A549 (cell line): ENCODE data around the gene LSS. TPM values are rescaled to one million over a fixed set of nuclear protein-coding genes. Genes with fewer than 3 reads are reported as not detected.

Experiments
- ATAC-seq, 2 experiments: fragments of 200-7000 bp in 1 of 2; fragments of >200 bp in 1 of 2; cut with Nextera tagmentation in 1 of 2; cut with Tn5 transposase in 1 of 2; 3 replicates each; pipeline versions ENCODE4 v1.8.0 to v1.9.1; 2018 to 2020; ENCODE audit warnings: mild to moderate bottlenecking in 1 of 2, moderate library complexity in 1 of 2
- CTCF ChIA-PET: fragments of 300-600 bp; sonication (Branson Sonifier 250); formaldehyde crosslinking; extraction: SDS; loops from one replicate; lab custom pipeline; 2021; ENCODE audit warnings: antibody characterized with exemption, inconsistent platforms; lab: Yijun Ruan, JAX
- POLR2A ChIA-PET: fragments of 350-600 bp; formaldehyde crosslinking; extraction: SDS; loops from one replicate; lab custom pipeline; 2021; ENCODE audit warnings: antibody characterized with exemption, inconsistent platforms; lab: Yijun Ruan, JAX
- DNase-seq, 2 experiments: peaks; one replicate each; pipeline versions ENCODE4 v3.0.0 to v3.0.0-alpha.2; 2011 to 2016; ENCODE audit warnings: low read depth in 1 of 2, low spot score in 1 of 2
- FAIRE-seq: peaks from 2 replicates; lab custom pipeline; 2011; peaks lifted over from hg19 to GRCh38; lab: Jason Lieb, UNC
- H3K27ac ChIP-seq, 2 experiments: fragments of >200 bp; sonication (Bioruptor Twin); formaldehyde crosslinking; 3 replicates each; pipeline ENCODE4 v1.5.1; 2016 to 2017
- H3K4me1 ChIP-seq: fragments of >200 bp; sonication (Bioruptor Twin); formaldehyde crosslinking; 3 replicates; pipeline ENCODE4 v1.6.1; 2016
- H3K4me2 ChIP-seq: fragments of >200 bp; sonication (Bioruptor Twin); formaldehyde crosslinking; 3 replicates; pipeline ENCODE4 v1.6.1; 2016
- H3K4me3 ChIP-seq: fragments of >200 bp; sonication (Bioruptor Twin); formaldehyde crosslinking; 3 replicates; pipeline ENCODE4 v1.5.1; 2016
- H3K9me3 ChIP-seq: fragments of >200 bp; sonication (Bioruptor Twin); formaldehyde crosslinking; 3 replicates; pipeline ENCODE4 v1.6.1; 2016
- BCL3 ChIP-seq: fragments of >200 bp; sonication (Bioruptor Twin); formaldehyde crosslinking; IDR thresholded peaks from 3 replicates; pipeline ENCODE4 v1.6.1; 2016
- CBX2 ChIP-seq: fragments of 200-600 bp; sonication (generic); IDR thresholded peaks from 2 replicates; pipeline ENCODE4 v1.6.1; 2016; ENCODE audit warnings: low read depth, mild to moderate bottlenecking, borderline replicate concordance
- CBX8 ChIP-seq: fragments of 200-600 bp; sonication (generic); IDR thresholded peaks from 2 replicates; pipeline ENCODE4 v1.6.1; 2016
- CTCF ChIP-seq: fragments of >200 bp; sonication (Bioruptor Twin); formaldehyde crosslinking; IDR thresholded peaks from 3 replicates; pipeline ENCODE4 v1.5.1; 2016
- E2F6 ChIP-seq: IDR thresholded peaks from 2 replicates; pipeline ENCODE4 v1.6.1; 2012; ENCODE audit warnings: low read depth, borderline replicate concordance
- EHF ChIP-seq: fragments of 250-450 bp; sonication (Bioruptor Pico); IDR thresholded peaks from 2 replicates; pipeline ENCODE4 v1.5.0; 2020; ENCODE audit warnings: mild to moderate bottlenecking
- EHMT2 ChIP-seq: fragments of 200-600 bp; sonication (generic); IDR thresholded peaks from 2 replicates; pipeline ENCODE4 v1.6.1; 2016; ENCODE audit warnings: antibody characterized with exemption, low read depth, mild to moderate bottlenecking, moderate library complexity
- EP300 ChIP-seq, 2 experiments: fragments of >200 bp; sonication (Bioruptor Twin); formaldehyde crosslinking; IDR thresholded peaks; 2 replicates in 1 of 2; 3 replicates in 1 of 2; pipeline ENCODE4 v1.6.1; 2016 to 2017
- HDAC2 ChIP-seq: fragments of 200-600 bp; sonication (generic); IDR thresholded peaks from 2 replicates; pipeline ENCODE4 v1.6.1; 2016
- HEYL ChIP-seq: fragments of 250-450 bp; sonication (Bioruptor Pico); IDR thresholded peaks from 2 replicates; pipeline ENCODE4 v1.8.0; 2021; ENCODE audit warnings: mild to moderate bottlenecking, moderate library complexity
- HOXB13 ChIP-seq: fragments of 250-450 bp; sonication (Bioruptor Pico); IDR thresholded peaks from 2 replicates; pipeline ENCODE4 v1.5.0; 2020; ENCODE audit warnings: low read depth, mild to moderate bottlenecking, moderate library complexity
- KDM1A ChIP-seq: fragments of 200-600 bp; sonication (generic); IDR thresholded peaks from 2 replicates; pipeline ENCODE4 v1.6.1; 2016; ENCODE audit warnings: low read depth, mild to moderate bottlenecking
- MAFK ChIP-seq: fragments of 450-650 bp; IDR thresholded peaks from 2 replicates; pipeline ENCODE4 v1.6.1; 2014; ENCODE audit not compliant: partially characterized antibody
- MAZ ChIP-seq: fragments of 150-350 bp; IDR thresholded peaks from 2 replicates; pipeline ENCODE4 v1.6.1; 2014; ENCODE audit warnings: antibody characterized with exemption, low read depth, low read length, borderline replicate concordance
- NPAS2 ChIP-seq: fragments of 250-450 bp; sonication (Bioruptor Pico); IDR thresholded peaks from 2 replicates; pipeline ENCODE4 v1.8.0; 2022; ENCODE audit warnings: mild to moderate bottlenecking, moderate library complexity, borderline replicate concordance
- PBX3 ChIP-seq: IDR thresholded peaks from 2 replicates; pipeline ENCODE4 v1.6.1; 2012
- RAD21 ChIP-seq, 2 experiments: fragments of >200 bp in 1 of 2; sonication (Bioruptor Twin) in 1 of 2; formaldehyde crosslinking in 1 of 2; IDR thresholded peaks in 1 of 2; conservative IDR thresholded peaks in 1 of 2; 2 replicates in 1 of 2; 3 replicates in 1 of 2; pipeline ENCODE4 v1.6.1; 2012 to 2018; ENCODE audit warnings: inconsistent platforms in 1 of 2
- RCOR1 ChIP-seq: fragments of 150-350 bp; IDR thresholded peaks from 2 replicates; pipeline ENCODE4 v1.6.1; 2014; ENCODE audit warnings: antibody characterized with exemption, low read length, low read depth
- REST ChIP-seq: fragments of 200-600 bp; sonication (generic); IDR thresholded peaks from 2 replicates; pipeline ENCODE4 v1.6.1; 2016; ENCODE audit warnings: antibody characterized with exemption, mild to moderate bottlenecking, moderate library complexity
- RFX5 ChIP-seq: fragments of 450-650 bp; IDR thresholded peaks from 2 replicates; pipeline ENCODE4 v1.7.1; 2014; ENCODE audit warnings: antibody characterized with exemption, mild to moderate bottlenecking, moderate library complexity
- RNF2 ChIP-seq: fragments of 200-600 bp; sonication (generic); IDR thresholded peaks from 2 replicates; pipeline ENCODE4 v1.6.1; 2016; ENCODE audit warnings: low read depth, mild to moderate bottlenecking, antibody characterized with exemption, moderate library complexity, borderline replicate concordance
- SMC3 ChIP-seq: fragments of >200 bp; sonication (Bioruptor Twin); formaldehyde crosslinking; IDR thresholded peaks from 3 replicates; pipeline ENCODE4 v1.6.1; 2018; ENCODE audit warnings: inconsistent platforms
- TP53 ChIP-seq: fragments of 250-450 bp; sonication (Bioruptor Pico); IDR thresholded peaks from 2 replicates; pipeline ENCODE4 v1.5.0; 2021; ENCODE audit warnings: mild to moderate bottlenecking, moderate library complexity
- ZFP36 ChIP-seq: fragments of 450-650 bp; IDR thresholded peaks from 2 replicates; pipeline ENCODE4 v1.6.1; 2014; ENCODE audit warnings: borderline replicate concordance; ENCODE audit not compliant: partially characterized antibody
- ZNF302 ChIP-seq: fragments of 250-450 bp; sonication (Bioruptor Pico); IDR thresholded peaks from 2 replicates; pipeline ENCODE4 v1.9.0; 2021; ENCODE audit warnings: inconsistent platforms, mild to moderate bottlenecking, moderate library complexity
- WGBS: methylation state at CpG from one replicate; pipeline ENCODE4 v1.1.6; 2017; ENCODE audit errors: missing lambda C conversion rate; 5-methylcytosine and 5-hydroxymethylcytosine counted together
- polyA plus RNA-seq, 4 experiments: library from polyadenylated mRNA; depleted of rRNA in 3 of 4; stranded (reverse); fragments of >200 nt; fragmentation: RNase III in 1 of 4; extraction: RNeasy Plus Mini Kit Qiagen cat#74134 plus additional on column Dnase treatment in 1 of 4; gene quantifications; 2 replicates in 3 of 4; 3 replicates in 1 of 4; pipeline ENCODE4 v1.2.3, GENCODE V29; 2011 to 2017
- TF ChIP-seq, protein P1 (sequence below): fragments of 450-650 bp; IDR thresholded peaks from 2 replicates; pipeline ENCODE4 v1.6.1; 2014; ENCODE audit warnings: antibody characterized with exemption

LSS gene
- polyA plus RNA-seq, 2 of the 4 experiments (the other 2 are of a cell fraction) = 9.5 to 22.0 TPM

DNA sequence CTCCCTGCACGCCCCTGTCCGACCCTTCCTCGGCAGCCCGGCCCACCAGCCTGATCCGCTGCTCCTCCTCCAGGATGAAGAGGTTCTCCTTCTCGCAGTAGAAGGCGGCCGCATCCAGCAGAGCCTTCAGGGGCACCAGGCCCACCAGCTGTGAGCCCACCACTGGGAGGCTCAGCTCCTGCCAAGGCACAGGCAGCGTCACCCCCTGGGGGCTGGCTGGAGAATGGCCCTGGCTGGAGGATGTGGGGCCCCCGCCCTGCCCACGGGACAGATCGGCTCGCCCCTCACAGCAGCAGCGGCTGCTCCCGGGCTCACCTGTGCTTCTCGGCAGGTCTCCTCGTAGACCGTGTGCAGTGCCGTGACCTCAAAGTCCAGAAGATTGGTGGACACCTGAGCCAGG, 78.5 kb downstream of the LSS start:
- 80% methylated on average over 2 of the region's 19 CpGs for WGBS
- Histone ChIP-seq H3K9me3 (no peaks in the 10 kb centered on the region), H3K4me2 (no peak overlapping the region), H3K4me1 (no peaks in the 10 kb centered on the region), H3K4me3 (no peak overlapping the region), H3K27ac (no peak overlapping the region)
- ChIA-PET POLR2A (no interaction called here), CTCF (interaction anchor here (1.4 to 1.8 kb wide), 3 partner anchors 9 to 180 kb away, joined by 4 to 7 read pairs (median 6); no protein-coding TSS in a partner anchor)
- TF ChIP-seq NPAS2 (CRISPR knock-in tag) (no peak), EHMT2 (no peak), CBX8 (no peak), PBX3 (no peak), EHF (CRISPR knock-in tag) (no peak), KDM1A (no peak), RAD21 (conservative IDR thresholded peaks at IDR 0.05 in 1 of 2, IDR thresholded peaks at IDR 0.05 in 1 of 2) (no peak), ZFP36 (no peak), CBX2 (no peak), RFX5 (no peak), RNF2 (no peak), MAZ (no peak), ZNF302 (no peak), RCOR1 (no peak)
- ATAC-seq = no peak
- no peak for FAIRE-seq
- no peak for DNase-seq

DNA sequence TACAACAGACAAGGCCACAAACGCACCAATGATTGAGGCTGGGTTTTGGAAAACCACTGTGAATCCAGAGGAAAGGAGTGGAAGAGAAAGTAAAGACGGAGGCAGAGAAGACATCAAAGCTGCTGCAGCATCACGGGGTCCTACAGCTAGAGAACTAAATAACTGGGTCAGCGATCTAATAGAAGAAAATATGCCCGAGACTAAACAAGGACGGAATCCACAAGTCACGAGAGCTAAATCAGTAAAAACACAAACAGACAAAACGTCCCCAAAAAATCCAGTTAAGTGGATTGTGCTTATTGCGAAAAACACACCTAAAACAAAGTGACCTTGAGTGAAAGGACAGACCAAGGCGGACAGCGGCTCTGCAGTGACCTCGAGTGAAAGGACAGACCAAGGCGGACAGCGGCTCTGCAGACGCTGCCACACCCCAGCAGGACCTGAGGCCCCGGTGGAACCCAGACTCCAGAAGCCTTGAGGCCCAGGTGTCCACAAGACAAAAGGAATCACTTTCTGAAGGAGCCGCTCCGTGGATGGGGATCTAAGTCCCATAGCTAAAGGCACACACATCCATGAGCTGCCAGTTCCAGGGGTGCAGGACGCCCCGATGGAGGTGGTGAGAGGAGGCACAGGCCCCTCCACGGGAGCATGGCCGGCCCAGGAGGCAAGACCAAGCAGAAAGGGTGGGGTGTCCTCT, 79.2 kb downstream of the LSS start:
- H3K4me1 ChIP-seq = no peaks in the 10 kb centered on the region
- CTCF ChIA-PET = interaction anchor here (1.2 to 1.8 kb wide), 4 partner anchors 8 to 179 kb away, joined by 3 to 7 read pairs (median 5); no protein-coding TSS in a partner anchor
- no peak for FAIRE-seq
- 74% methylated on average over 21 of the region's 22 CpGs for WGBS
- no peak for ATAC-seq
- TF ChIP-seq HDAC2 (no peak), KDM1A (no peak), REST (no peak), BCL3 (no peak), RNF2 (no peak), RFX5 (no peak), CTCF (no peak), EP300 (IDR thresholded peaks at IDR 0.05) (no peak), E2F6 (no peak), TP53 (CRISPR knock-in tag) (no peak), HEYL (CRISPR knock-in tag) (no peak), SMC3 (no peak), HOXB13 (CRISPR knock-in tag) (no peak), MAFK (no peak)
- TF ChIP-seq, protein P1, sequence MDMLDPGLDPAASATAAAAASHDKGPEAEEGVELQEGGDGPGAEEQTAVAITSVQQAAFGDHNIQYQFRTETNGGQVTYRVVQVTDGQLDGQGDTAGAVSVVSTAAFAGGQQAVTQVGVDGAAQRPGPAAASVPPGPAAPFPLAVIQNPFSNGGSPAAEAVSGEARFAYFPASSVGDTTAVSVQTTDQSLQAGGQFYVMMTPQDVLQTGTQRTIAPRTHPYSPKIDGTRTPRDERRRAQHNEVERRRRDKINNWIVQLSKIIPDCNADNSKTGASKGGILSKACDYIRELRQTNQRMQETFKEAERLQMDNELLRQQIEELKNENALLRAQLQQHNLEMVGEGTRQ = no peak
- no peak for DNase-seq
- H3K27ac ChIP-seq = no peak overlapping the region
- no peak overlapping the region for H3K4me3 ChIP-seq
- POLR2A ChIA-PET = no interaction called here
- no peak overlapping the region for H3K4me2 ChIP-seq
- no peaks in the 10 kb centered on the region for H3K9me3 ChIP-seq
